PFSK-1 (cell line): ENCODE results near the gene ECD.

Source experiments
- FOXP2 ChIP-seq: optimal IDR thresholded peaks from 2 replicates; pipeline ENCODE3; 2011; ENCODE audit warnings: borderline replicate concordance, control low read depth, inconsistent platforms; ENCODE audit not compliant: insufficient read depth; ENCODE audit errors: extremely low read length, extremely low read depth
- POLR2AphosphoS5 ChIP-seq: IDR thresholded peaks from 2 replicates; pipeline ENCODE4 v1.6.1; 2012; ENCODE audit warnings: low read depth, mild to moderate bottlenecking, control low read depth, low read length, moderate library complexity
- SIN3A ChIP-seq: IDR thresholded peaks from 2 replicates; pipeline ENCODE4 v1.6.1; 2012; ENCODE audit warnings: mild to moderate bottlenecking, low read length, moderate library complexity, borderline replicate concordance; ENCODE audit not compliant: insufficient read depth
- TAF1 ChIP-seq: IDR thresholded peaks from 2 replicates; pipeline ENCODE4 v1.6.1; 2012; ENCODE audit warnings: low read length, control low read depth, borderline replicate concordance; ENCODE audit not compliant: insufficient read depth
- TF ChIP-seq, protein P1 (sequence below), 2 experiments: IDR thresholded peaks; 2 replicates each; pipeline versions ENCODE4 v1.6.1 to v1.8.0; 2011 to 2012; ENCODE audit warnings: low read depth in 2 of 2, low read length in 2 of 2, control low read depth in 1 of 2, inconsistent platforms in 1 of 2, mild to moderate bottlenecking in 1 of 2, moderate library complexity in 1 of 2; ENCODE audit not compliant: insufficient read depth in 1 of 2

ECD gene

DNA sequence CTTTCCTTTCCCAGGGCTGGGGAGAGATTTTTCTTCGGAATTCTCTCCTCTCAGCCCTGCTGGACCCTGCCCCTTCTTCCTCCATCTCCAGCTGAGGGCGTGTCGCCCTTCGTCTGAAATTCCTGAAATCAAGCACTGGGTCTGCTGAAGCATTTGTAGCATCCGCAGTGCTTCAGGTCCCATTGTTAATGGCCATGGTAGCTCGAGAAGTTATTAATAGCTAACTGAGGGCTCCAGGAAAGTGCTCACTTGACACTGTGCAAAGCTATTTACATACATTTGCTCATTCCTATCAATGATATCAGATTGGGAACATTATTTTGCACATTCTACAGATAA is 626 bp upstream of the ECD start:
- no peak for TF ChIP-seq SIN3A
- no peak for TF ChIP-seq FOXP2
- TF ChIP-seq TAF1, result no peak
- no peak for TF ChIP-seq POLR2AphosphoS5
- TF ChIP-seq, protein P1, sequence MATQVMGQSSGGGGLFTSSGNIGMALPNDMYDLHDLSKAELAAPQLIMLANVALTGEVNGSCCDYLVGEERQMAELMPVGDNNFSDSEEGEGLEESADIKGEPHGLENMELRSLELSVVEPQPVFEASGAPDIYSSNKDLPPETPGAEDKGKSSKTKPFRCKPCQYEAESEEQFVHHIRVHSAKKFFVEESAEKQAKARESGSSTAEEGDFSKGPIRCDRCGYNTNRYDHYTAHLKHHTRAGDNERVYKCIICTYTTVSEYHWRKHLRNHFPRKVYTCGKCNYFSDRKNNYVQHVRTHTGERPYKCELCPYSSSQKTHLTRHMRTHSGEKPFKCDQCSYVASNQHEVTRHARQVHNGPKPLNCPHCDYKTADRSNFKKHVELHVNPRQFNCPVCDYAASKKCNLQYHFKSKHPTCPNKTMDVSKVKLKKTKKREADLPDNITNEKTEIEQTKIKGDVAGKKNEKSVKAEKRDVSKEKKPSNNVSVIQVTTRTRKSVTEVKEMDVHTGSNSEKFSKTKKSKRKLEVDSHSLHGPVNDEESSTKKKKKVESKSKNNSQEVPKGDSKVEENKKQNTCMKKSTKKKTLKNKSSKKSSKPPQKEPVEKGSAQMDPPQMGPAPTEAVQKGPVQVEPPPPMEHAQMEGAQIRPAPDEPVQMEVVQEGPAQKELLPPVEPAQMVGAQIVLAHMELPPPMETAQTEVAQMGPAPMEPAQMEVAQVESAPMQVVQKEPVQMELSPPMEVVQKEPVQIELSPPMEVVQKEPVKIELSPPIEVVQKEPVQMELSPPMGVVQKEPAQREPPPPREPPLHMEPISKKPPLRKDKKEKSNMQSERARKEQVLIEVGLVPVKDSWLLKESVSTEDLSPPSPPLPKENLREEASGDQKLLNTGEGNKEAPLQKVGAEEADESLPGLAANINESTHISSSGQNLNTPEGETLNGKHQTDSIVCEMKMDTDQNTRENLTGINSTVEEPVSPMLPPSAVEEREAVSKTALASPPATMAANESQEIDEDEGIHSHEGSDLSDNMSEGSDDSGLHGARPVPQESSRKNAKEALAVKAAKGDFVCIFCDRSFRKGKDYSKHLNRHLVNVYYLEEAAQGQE (IDR thresholded peaks at IDR 0.05; ENCODE audit: insufficient read depth in 1 of 2, low read depth in 2 of 2, low read length in 2 of 2), result no peak

DNA sequence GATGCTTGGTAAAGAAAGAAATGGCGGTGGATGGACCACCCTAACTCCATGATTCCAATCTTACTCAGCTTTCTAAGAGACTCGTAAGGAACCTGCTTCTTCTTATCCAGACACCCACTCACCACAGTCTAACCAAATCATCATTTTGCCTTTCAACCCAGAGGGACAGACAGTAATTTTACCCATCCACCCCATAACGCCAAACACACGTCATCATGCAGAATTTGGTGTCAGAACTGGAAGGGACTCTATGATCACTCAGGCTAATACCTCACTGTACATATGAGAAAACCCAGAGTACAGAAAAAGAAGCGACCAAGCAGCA is 388 bp downstream of the ECD start:
- no peak for TF ChIP-seq POLR2AphosphoS5
- TF ChIP-seq SIN3A, result no peak
- TF ChIP-seq TAF1, result no peak
- TF ChIP-seq, protein P1 (IDR thresholded peaks at IDR 0.05; ENCODE audit: insufficient read depth in 1 of 2, low read depth in 2 of 2, low read length in 2 of 2), result no peak
- TF ChIP-seq FOXP2, result no peak

DNA sequence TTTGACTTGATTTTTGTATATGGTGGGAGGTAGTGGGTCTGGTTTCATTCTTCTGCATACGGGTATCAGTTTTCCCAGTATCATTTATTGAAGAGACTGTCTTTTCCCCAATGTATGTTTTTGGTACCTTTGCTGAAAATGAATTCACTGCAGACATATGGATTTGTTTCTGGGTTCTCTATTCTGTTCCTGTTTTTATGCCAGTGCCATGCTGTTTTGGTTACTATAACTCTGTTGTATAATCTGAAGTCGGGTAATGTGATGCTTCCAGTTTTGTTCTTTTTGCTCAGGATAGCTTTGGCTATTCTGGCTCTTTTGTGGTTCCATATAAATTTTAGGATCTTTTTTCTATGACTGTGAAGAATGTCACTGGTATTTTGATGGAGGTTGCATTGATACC is 836 bp downstream of the ECD start:
- TF ChIP-seq SIN3A (no peak), POLR2AphosphoS5 (no peak), FOXP2 (no peak), TAF1 (no peak)
- TF ChIP-seq, protein P1 (IDR thresholded peaks at IDR 0.05; ENCODE audit: insufficient read depth in 1 of 2, low read depth in 2 of 2, low read length in 2 of 2), result no peak

DNA sequence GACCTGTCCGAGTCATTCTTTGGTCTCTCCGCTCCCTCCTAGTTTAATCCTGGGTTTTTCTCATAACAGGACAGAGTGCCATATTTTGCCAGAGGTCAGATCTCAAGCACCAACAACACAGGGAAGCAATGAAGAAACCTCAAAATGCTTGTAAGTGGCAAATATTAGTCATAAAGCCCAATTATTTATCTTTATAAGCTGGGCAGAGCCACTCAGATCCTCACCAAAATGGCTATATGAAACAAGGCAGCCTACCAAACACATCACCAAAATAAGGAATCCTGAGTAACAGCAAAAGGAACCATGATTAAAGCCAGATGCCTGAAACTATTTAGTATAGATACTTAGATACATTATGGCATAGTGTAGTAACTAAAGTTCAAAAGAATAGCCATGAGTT is 4.7 kb downstream of the ECD start:
- TF ChIP-seq FOXP2 (no peak), TAF1 (no peak), SIN3A (no peak), POLR2AphosphoS5 (no peak)
- TF ChIP-seq, protein P1 (IDR thresholded peaks at IDR 0.05; ENCODE audit: insufficient read depth in 1 of 2, low read depth in 2 of 2, low read length in 2 of 2), result no peak

DNA sequence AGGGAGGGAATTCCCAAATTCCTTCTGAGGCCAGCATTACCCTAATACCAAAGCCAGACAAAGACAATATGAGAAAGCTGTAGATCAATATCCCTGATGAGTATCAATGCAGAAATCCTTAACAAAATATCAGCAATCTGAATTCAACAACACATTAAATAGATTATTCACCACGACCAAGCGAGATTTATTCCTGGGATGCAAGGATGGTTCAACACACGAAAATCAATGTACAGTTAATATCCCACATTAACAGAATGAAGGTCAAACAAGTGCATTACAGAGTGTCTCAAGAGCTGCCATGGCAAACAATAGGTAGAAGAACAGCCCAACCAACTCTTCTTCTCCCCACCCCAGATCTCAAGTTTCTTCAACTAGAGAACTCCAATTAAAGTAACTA is 6.1 kb downstream of the ECD start:
- TF ChIP-seq SIN3A (no peak), FOXP2 (no peak), POLR2AphosphoS5 (no peak)
- TF ChIP-seq, protein P1 (IDR thresholded peaks at IDR 0.05; ENCODE audit: insufficient read depth in 1 of 2, low read depth in 2 of 2, low read length in 2 of 2), result no peak
